Esophagus squamous epithelium (tissue), 4 donors: Measurements from ENCODE around the gene PLEKHO1.

Source experiments
- CTCF ChIP-seq, 6 experiments: fragments of 450-650 bp in 4 of 6; fragments of 200-600 bp in 2 of 6; sonication (generic) in 2 of 6; IDR thresholded peaks; one replicate each; pipeline ENCODE4 v1.5.1; 2016 to 2019; ENCODE audit warnings: antibody characterized with exemption in 6 of 6, mild to moderate bottlenecking in 4 of 6, moderate library complexity in 4 of 6
- POLR2A ChIP-seq, 4 donors: fragments of 450-650 bp; IDR thresholded peaks; one replicate each; pipeline ENCODE4 v1.6.1; 2017; ENCODE audit warnings: antibody characterized with exemption in 4 of 4, mild to moderate bottlenecking in 4 of 4, moderate library complexity in 3 of 4

GRCh38 chr1:150154143-150154542 lies 4.4 kb downstream of the PLEKHO1 start:
- TF ChIP-seq CTCF (IDR thresholded peaks at IDR 0.05): no peak
- no peak for TF ChIP-seq POLR2A (IDR thresholded peaks at IDR 0.05)
